Measurements from ENCODE around the gene DEFB131A.
"Not testable (repeated sequence)": the region's sequence is repeated elsewhere in the genome, so short reads cannot be mapped to it uniquely, and the experiment has no call there.

DEFB131A gene

DNA sequence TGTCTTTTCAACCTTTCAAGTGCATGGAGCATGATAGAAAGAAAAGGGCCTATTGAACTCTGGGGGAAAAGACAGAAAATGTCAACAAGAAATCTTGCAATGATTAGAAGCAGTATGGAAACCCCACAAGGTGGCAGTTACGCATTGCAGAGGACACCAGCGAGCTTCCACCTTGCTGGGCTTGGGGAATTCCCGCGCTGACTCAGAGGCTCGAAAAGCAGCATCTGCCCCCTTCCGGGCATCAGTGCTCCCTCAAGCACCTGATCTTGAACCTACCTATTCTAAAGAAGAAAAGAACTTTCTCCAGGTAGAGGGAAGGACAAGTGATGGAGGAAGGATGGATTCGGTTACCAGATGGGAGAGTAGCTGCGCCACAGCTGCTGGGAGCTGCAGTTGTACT, 35.3 kb downstream of the DEFB131A start:
- not testable (repeated sequence) for H3K9ac ChIP-seq, H3K4me1 ChIP-seq, H4K20me1 ChIP-seq, H3K27ac ChIP-seq, H3K4me2 ChIP-seq, H3K4me3 ChIP-seq, H3K36me3 ChIP-seq, H3K27me3 ChIP-seq
- H3K9me3 ChIP-seq (replicated peaks in 1 of 11), result peaks cover 0 to 22% (median 11%) of the 10 kb centered on the region in 11 experiments; a peak in 14 of 22 replicates

DNA sequence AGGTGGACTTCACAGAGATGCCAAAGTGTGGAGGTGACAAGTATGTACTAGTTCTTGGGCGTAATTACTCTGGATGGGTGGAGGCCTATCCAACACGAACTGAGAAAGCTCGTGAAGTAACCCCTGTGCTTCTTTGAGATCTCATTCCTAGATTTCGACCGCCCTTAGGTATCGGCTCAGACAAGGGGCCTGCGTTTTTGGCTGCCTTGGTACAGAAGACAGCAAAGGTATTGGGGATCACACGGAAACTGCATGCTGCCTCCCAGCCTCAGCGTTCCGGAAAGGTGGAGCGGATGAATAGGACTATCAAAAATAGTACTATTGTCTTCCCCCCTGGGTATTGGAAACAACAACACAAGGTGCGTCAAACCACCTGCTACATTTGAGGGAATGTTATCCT, 35.9 kb downstream of the DEFB131A start:
- not testable (repeated sequence) for H3K4me3 ChIP-seq, H3K27me3 ChIP-seq, H3K27ac ChIP-seq, H3K4me2 ChIP-seq, H3K9ac ChIP-seq, H3K36me3 ChIP-seq, H3K4me1 ChIP-seq, H4K20me1 ChIP-seq
- H3K9me3 ChIP-seq (replicated peaks in 1 of 11), result peaks cover 0 to 16% (median 9%) of the 10 kb centered on the region in 11 experiments; a peak in 13 of 22 replicates

DNA sequence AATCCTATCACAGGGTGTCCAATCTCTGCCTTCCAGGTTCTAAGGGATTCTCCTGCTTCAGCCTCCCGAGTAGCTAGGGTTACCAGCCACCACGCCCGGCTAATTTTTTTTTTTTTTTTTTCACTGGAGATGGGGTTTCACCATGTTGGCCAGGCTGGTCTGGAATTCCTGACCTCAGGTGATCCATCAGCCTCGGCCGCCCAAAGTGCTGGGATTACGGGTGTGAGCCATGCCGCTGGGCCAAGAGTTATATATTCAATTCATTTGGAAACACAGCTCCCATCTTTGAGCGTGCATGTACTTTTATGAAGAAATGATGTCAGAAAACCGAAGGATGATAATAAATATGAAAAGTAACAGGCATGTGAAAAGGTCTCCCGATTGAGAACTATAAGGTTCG, 38.7 kb downstream of the DEFB131A start:
- not testable (repeated sequence) for H4K20me1 ChIP-seq, H3K9ac ChIP-seq, H3K4me3 ChIP-seq, H3K4me2 ChIP-seq, H3K27ac ChIP-seq, H3K36me3 ChIP-seq, H3K27me3 ChIP-seq, H3K4me1 ChIP-seq
- peaks cover 0 to 14% (median 9%) of the 10 kb centered on the region in 11 experiments; a peak in 12 of 22 replicates for H3K9me3 ChIP-seq (replicated peaks in 1 of 11)

DNA sequence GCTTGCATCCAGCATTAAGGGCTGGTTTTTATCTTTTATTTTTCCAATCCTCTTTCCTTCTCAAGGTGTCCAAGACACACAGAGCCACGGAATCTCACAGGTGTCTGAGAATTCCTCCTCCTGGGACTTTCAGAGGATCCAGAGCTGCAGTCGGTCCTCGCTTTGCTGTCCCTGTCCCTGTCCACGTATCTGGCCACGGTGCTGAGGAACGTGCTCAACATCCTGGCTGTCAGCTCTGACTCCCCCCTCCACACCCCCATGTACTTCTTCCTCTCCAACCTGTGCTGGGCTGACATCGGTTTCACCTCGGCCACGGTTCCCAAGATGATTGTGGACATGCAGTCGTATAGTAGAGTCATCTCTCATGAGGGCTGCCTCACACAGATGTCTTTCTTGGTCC, 39.5 kb downstream of the DEFB131A start:
- H3K4me3 ChIP-seq, H3K4me2 ChIP-seq, H3K4me1 ChIP-seq, H3K36me3 ChIP-seq, H4K20me1 ChIP-seq, H3K27me3 ChIP-seq, H3K9ac ChIP-seq, H3K27ac ChIP-seq: not testable (repeated sequence)
- peaks cover 0 to 14% (median 9%) of the 10 kb centered on the region in 11 experiments; a peak in 12 of 22 replicates for H3K9me3 ChIP-seq (replicated peaks in 1 of 11)

DNA sequence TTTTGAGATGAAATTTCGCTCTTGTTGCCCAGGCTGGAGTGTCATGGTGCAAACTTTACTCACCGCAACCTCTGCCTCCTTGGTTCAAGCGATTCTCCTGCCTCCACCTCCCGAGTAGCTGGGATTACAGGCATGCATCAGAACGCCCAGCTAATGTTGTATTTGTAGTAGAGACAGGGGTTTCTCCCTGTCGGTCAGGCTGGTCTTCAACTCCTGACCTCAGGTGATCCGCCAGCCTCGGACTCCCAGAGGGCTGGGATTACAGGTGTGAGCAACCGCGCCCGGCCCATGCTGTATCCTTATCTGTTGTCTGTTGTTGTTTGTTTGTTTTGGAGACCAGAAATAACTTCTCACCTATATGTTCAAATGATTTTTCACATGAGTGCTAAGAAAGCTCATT, 42.7 kb downstream of the DEFB131A start:
- H3K36me3 ChIP-seq; H4K20me1 ChIP-seq; H3K9ac ChIP-seq; H3K9me3 ChIP-seq (replicated peaks in 1 of 11); H3K4me3 ChIP-seq; H3K27me3 ChIP-seq; H3K4me2 ChIP-seq; H3K4me1 ChIP-seq; H3K27ac ChIP-seq: not testable (repeated sequence)

DNA sequence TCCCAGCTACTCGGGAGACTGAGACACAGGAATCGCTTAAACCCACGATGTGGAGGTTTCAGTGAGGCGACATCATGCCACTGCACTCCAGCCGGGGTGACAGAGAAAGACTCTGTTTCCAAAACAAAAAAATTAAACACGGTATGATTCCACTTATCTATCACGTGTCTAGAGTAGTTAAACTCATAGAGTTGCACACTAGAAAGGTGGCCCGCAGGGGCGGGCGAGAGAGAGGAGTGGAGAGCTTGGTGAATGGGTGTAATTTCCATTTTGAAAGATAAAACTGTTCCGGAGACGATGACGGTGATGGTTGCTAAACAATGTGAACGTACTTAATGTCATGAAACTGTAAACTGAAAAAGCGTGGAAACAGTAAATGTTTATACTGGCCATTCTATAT, 44.6 kb downstream of the DEFB131A start:
- not testable (repeated sequence) for H3K36me3 ChIP-seq; H3K27ac ChIP-seq; H3K27me3 ChIP-seq; H3K4me2 ChIP-seq; H3K4me3 ChIP-seq; H3K4me1 ChIP-seq; H3K9me3 ChIP-seq (replicated peaks in 1 of 11); H3K9ac ChIP-seq; H4K20me1 ChIP-seq

DNA sequence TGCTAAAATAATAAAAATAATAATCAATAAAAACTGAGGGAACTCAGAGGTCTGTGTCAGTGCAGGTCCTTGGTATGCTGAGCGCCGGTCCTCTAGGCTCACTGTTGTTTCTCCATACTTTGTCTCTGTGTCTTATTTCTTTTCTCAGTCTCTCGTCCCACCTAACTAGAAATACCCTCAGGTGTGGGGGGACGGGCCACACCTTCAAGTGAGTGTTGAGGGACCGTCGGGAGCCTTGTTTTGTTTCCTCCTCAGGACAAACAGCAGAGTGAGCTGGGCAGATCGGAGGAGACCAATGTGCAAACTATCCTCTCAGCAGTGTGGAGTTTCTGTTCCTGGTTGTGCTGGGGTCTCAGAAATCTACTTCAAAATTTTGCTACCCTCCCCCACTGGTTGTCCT, 46.3 kb downstream of the DEFB131A start:
- H3K27me3 ChIP-seq; H3K4me3 ChIP-seq; H3K9me3 ChIP-seq (replicated peaks in 1 of 11); H3K9ac ChIP-seq; H3K27ac ChIP-seq; H3K4me2 ChIP-seq; H3K36me3 ChIP-seq; H3K4me1 ChIP-seq; H4K20me1 ChIP-seq: not testable (repeated sequence)

DNA sequence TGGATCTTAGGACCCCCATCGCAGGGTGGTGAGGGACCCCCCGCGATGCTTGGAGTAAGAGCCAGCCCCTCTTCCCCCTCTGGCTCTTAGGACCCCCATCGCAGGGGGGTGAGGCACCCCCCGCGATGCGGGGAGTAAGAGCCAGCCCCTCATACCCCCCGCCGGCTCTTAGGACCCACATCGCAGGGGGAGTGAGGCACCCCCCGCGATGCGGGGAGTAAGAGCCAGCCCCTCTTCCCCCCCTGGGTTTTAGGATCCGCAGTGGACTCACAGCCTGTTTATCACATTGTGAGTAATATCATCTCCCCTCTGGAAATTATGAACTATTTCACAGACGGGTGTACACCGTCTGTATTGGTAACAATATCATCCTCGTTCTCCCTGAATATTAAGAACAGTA, 46.8 kb downstream of the DEFB131A start:
- H4K20me1 ChIP-seq; H3K4me1 ChIP-seq; H3K27me3 ChIP-seq; H3K9ac ChIP-seq; H3K27ac ChIP-seq; H3K4me3 ChIP-seq; H3K4me2 ChIP-seq; H3K36me3 ChIP-seq; H3K9me3 ChIP-seq (replicated peaks in 1 of 11): not testable (repeated sequence)

DNA sequence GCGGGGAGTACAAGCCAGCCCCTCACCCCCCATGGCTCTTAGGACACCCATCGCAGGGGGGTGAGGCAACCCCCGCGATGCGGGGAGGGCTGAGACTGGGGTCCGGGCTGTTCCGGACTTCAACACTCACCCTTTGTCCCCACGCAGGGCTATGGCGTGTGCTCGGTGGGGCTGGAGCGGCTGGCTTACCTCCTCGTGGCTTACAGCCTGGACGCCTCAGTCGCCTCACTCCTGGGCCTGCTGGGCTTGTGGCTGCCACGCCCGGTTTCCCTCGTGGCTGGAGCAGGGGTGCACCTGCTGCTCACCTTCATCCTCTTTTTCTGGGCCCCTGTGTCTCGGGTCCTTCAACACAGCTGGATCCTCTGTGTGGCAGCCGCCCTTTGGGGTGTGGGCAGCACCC, 49.4 kb downstream of the DEFB131A start:
- not testable (repeated sequence) for H3K9ac ChIP-seq; H3K36me3 ChIP-seq; H4K20me1 ChIP-seq; H3K4me3 ChIP-seq; H3K27me3 ChIP-seq; H3K4me2 ChIP-seq; H3K9me3 ChIP-seq (replicated peaks in 1 of 11); H3K27ac ChIP-seq; H3K4me1 ChIP-seq

DNA sequence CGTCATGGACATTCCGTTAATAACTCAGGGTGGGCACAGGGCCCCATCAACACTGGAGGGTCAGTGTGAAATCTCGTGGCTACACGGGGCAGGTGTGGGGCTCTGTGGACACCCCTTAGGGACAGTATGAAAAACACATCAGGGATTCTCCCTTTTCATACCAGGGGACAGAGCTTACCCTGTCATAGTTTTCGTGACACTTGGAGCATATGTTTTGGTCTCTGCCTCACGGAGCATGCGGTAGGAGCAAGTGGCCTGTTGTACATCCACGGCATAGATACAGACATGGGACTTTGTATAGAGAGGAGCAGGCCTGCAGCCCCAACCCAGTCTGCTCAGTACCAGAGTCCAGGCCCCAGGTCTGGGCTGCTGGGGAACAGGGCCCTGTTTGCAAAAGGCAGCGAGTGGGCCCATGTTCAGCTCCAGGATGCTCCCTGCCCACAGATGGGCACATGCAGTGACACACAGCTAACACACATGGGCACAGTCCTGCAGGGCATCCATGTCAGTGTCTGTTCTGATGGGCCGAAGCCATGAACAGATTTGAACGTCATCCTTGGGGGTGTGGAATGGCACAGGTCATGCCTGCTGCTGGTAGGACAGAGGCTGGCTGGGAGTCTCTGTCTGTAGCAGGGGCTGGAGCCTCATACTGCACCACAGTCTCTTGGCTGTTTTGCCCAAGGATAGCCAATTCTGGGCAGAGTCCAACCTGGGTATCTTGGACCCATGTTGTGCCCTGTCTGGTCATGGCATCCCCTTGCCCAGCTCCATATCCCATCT, 50.2 kb downstream of the DEFB131A start:
- H3K27me3 ChIP-seq; H3K9ac ChIP-seq; H3K4me1 ChIP-seq; H4K20me1 ChIP-seq; H3K9me3 ChIP-seq (replicated peaks in 1 of 11); H3K36me3 ChIP-seq; H3K27ac ChIP-seq; H3K4me2 ChIP-seq; H3K4me3 ChIP-seq: not testable (repeated sequence)

DNA sequence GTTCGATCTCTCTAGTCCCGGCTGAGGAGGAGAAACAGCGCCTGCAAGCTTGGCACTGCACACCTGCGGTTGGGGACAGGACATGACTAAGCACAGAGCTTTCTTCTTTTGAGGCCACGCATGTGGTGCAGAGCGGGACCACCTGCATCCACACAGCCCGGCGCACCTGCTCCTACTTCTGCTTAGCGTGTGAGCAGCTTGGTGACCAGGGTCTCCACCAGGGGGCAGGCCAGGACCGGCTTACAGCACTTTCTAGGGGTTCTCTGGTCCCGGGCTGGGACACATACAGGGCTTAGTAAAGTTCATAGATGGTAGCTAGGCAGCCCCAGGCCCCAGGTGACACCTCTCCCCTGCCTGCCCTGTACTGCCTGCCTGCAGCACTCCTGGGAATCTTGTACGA, 51.2 kb downstream of the DEFB131A start:
- not testable (repeated sequence) for H3K36me3 ChIP-seq; H3K9ac ChIP-seq; H3K4me2 ChIP-seq; H3K27ac ChIP-seq; H3K9me3 ChIP-seq (replicated peaks in 1 of 11); H3K27me3 ChIP-seq; H3K4me3 ChIP-seq; H4K20me1 ChIP-seq; H3K4me1 ChIP-seq

DNA sequence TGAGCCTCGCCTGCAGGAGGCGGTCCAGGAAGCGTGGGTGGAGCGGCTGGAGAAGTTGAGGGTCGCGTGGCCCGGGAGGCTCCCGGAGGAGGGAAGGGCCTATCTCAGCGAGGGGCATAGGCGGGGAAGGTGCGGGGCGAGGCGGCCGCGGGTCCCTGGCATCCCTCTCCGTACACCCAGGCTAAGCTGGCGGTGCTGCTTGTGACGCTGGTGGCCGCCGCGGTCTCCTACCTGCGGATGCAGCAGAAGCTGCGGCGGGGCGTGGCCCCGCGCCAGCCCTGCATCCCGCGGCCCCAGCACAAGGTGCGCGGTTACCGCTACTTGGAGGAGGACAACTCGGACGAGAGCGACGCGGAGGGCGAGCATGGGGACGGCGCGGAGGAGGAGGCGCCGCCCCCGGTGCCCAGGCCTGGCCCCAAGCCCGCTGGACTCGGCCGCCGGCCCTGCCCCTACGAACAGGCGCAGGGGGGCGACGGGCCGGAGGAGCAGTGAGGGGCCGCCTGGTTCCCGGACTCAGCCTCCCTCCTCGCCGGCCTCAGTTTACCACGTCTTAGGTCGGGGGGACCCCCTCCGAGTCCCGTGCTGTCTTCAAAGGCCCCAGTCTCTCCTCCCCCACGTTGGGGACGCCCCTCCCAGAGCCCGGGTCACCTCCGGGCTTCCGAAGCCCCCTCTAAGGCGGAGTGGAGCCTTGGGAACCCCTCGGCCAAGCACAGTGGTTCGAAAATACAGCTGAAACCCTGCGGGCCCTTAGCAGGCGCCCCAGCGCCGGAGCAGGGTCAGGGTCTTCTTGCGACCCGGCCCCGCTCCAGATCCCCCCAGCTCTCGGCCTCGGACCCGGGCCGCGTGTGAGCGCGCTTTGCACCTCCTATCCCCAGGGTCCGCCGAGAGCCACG, 53.6 kb downstream of the DEFB131A start:
- not testable (repeated sequence) for H3K4me3 ChIP-seq; H3K36me3 ChIP-seq; H3K27me3 ChIP-seq; H3K27ac ChIP-seq; H3K4me1 ChIP-seq; H3K4me2 ChIP-seq; H4K20me1 ChIP-seq; H3K9ac ChIP-seq; H3K9me3 ChIP-seq (replicated peaks in 1 of 11)

DNA sequence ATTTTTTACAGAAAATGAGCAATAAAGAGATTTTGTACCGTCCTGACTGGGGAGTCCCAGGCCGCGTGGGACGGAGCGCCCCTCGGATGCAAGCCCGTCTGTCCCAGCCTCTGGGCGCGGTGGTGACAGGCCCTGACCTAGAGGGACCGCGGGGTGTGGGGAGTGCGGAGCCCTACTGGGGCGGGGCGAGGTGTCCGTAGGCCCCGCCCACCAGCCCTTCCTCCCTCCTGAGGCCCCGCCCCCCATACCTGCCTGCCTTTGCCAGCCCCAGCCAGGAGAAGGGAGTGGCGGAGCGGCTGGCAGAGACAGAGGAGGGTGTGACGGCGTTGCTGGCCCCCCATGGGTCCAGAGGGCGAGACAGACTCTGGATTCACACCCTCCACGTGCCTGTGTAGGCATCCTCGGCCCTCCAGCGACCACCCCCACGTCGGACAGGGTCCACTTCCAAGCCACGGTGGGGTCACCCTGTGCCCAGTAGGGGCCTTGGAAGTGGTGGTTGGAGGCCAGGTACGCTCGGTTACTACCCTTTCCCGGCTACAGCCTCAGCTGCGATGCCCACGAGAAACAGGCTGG, 54.3 kb downstream of the DEFB131A start:
- not testable (repeated sequence) for H3K4me2 ChIP-seq; H3K9me3 ChIP-seq (replicated peaks in 1 of 11)

DNA sequence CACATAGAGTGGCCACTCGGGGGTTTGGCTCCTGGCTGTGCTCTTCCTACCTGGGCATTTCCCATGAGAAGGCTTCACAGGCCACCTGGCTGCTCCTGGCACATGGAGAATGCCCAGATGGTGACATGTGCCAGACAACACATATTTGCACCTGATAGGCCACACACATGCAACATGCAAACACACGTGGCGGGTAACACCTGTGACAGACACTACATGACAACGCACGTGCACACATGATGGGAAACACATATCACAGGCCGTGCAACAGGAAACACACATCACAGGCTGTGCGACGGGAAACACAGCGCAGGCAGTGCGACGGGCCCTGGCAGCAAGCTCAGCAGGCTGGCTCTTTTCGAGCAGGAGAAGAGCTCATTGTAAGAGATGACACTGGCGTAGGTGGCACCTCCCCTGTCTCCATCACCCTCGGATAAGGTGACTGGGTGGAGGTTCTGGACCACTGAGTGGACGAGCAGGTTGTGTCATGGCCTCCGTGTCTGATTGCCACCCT, 55.8 kb downstream of the DEFB131A start:
- not testable (repeated sequence) for H3K36me3 ChIP-seq; H3K4me3 ChIP-seq; H3K4me2 ChIP-seq; H3K27ac ChIP-seq; H4K20me1 ChIP-seq; H3K27me3 ChIP-seq; H3K9me3 ChIP-seq (replicated peaks in 1 of 11); H3K9ac ChIP-seq; H3K4me1 ChIP-seq

More for the DNA sequence above, 54.3 kb downstream of the DEFB131A start:
- H3K4me1 ChIP-seq, H3K27me3 ChIP-seq, H3K27ac ChIP-seq, H3K36me3 ChIP-seq, H3K4me3 ChIP-seq, H3K9ac ChIP-seq, H4K20me1 ChIP-seq: not testable (repeated sequence)
